Activated CD8-positive, alpha-beta memory T cell treated with anti-CD3 and anti-CD28 coated beads, Interleukin-2, amount 10 ng/mL, durations not matched to agents 7 days and 5 days (primary cell): Measurements from ENCODE around the gene ROR2. TPM values are rescaled to one million over a fixed set of nuclear protein-coding genes. Genes with fewer than 3 reads are reported as not detected.

Source experiments
- ATAC-seq: fragments of 150-1000 bp; cut with Tn5 transposase; one replicate; pipeline ENCODE4 v1.10.0; 2021; ENCODE audit warnings: moderate library complexity
- CTCF ChIA-PET: fragments of 350-600 bp; sonication (Branson Sonifier 250); formaldehyde crosslinking; loops from one replicate; lab custom pipeline; 2021; ENCODE audit warnings: antibody characterized with exemption; lab: Charles Lee
- DNase-seq: peaks from one replicate; pipeline ENCODE4 v3.0.0-alpha.2; 2020
- H3K27ac Mint-ChIP-seq: one replicate; pipeline ENCODE4 v1.8.0; 2021; ENCODE audit warnings: mild to moderate bottlenecking, mixed read lengths
- H3K27me3 Mint-ChIP-seq: one replicate; pipeline ENCODE4 v1.8.0; 2021; ENCODE audit warnings: mixed read lengths
- H3K36me3 Mint-ChIP-seq: one replicate; pipeline ENCODE4 v1.8.0; 2021; ENCODE audit warnings: mild to moderate bottlenecking, mixed read lengths
- H3K4me1 Mint-ChIP-seq: one replicate; pipeline ENCODE4 v1.8.0; 2021; ENCODE audit warnings: mixed read lengths
- H3K4me3 Mint-ChIP-seq: one replicate; pipeline ENCODE4 v1.8.0; 2021; ENCODE audit warnings: mild to moderate bottlenecking, moderate library complexity, mixed read lengths
- H3K9me3 Mint-ChIP-seq: one replicate; pipeline ENCODE4 v1.8.0; 2022; ENCODE audit warnings: low read depth, mixed read lengths
- total RNA-seq, 2 experiments: library from RNA; stranded (reverse); gene quantifications; one replicate each; pipeline ENCODE4 v1.2.3, GENCODE V29; 2021

The ROR2 gene
- total RNA-seq, 2 experiments from 2014 or later: 3.0 to 3.2 TPM

DNA sequence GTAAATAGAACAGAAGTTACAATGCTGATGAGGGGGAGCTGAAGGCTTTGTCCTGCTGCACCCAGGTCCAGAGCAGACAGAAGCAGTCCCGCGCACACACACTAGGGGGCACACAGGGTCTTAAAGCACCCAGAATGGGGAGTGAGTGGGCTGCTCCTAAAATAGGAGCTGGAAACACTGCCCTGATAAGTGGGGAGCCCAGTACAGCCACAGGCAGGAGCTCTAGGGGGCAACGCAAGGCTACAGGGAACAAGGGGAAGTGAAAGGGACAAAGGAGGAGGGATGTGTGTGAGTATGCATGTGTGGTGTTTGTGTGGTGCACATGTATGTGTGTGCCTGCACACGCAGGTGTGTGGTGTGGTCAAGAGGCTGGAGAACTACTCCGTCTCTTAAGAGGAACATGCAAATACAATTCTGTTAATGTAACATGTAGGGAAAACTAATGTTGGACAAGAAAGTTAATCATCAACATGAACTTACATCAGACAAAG lies 191.5 kb downstream of the ROR2 start:
- DNase-seq: peak; percentile 62
- CTCF ChIA-PET: interaction anchor here (0.9 to 2.3 kb wide), 10 partner anchors 9 to 192 kb away, joined by 3 to 22 read pairs (median 4); partner anchors contain the start of gene ROR2
- Mint-ChIP-seq H3K36me3 (no peaks in the 10 kb centered on the region), H3K4me3 (no peak overlapping the region), H3K27me3 (peaks cover 18% of the 10 kb centered on the region), H3K27ac (no peak overlapping the region), H3K9me3 (no peaks in the 10 kb centered on the region), H3K4me1 (no peaks in the 10 kb centered on the region)
- ATAC-seq: peak; percentile 60

GRCh38 chr9:91757782-91758181 lies 192.2 kb downstream of the ROR2 start:
- Mint-ChIP-seq H3K27me3 (peaks cover 17% of the 10 kb centered on the region), H3K4me1 (no peaks in the 10 kb centered on the region), H3K4me3 (no peak overlapping the region), H3K27ac (no peak overlapping the region), H3K36me3 (no peaks in the 10 kb centered on the region), H3K9me3 (no peaks in the 10 kb centered on the region)
- no peak for ATAC-seq
- CTCF ChIA-PET: interaction anchor here (0.9 to 2.3 kb wide), 6 partner anchors 10 to 193 kb away, joined by 3 to 22 read pairs (median 4); partner anchors contain the start of gene ROR2
- DNase-seq: no peak

GRCh38 chr9:91756510-91756780 lies 193.6 kb downstream of the ROR2 start:
- Mint-ChIP-seq H3K27ac (no peak overlapping the region), H3K4me3 (no peak overlapping the region), H3K27me3 (peaks cover 20% of the 10 kb centered on the region), H3K4me1 (no peaks in the 10 kb centered on the region), H3K9me3 (no peaks in the 10 kb centered on the region), H3K36me3 (no peaks in the 10 kb centered on the region)
- DNase-seq (no peak), ATAC-seq (no peak)
- CTCF ChIA-PET: no interaction called here

GRCh38 chr9:91755761-91756509 lies 194.1 kb downstream of the ROR2 start:
- H3K4me1 Mint-ChIP-seq: no peaks in the 10 kb centered on the region
- H3K36me3 Mint-ChIP-seq: no peaks in the 10 kb centered on the region
- ATAC-seq (no peak), DNase-seq (no peak)
- no peak overlapping the region for H3K4me3 Mint-ChIP-seq
- no peaks in the 10 kb centered on the region for H3K9me3 Mint-ChIP-seq
- H3K27ac Mint-ChIP-seq: no peak overlapping the region
- peaks cover 24% of the 10 kb centered on the region for H3K27me3 Mint-ChIP-seq
- CTCF ChIA-PET: no interaction called here

GRCh38 chr9:91753711-91754110 lies 196.3 kb downstream of the ROR2 start:
- Mint-ChIP-seq H3K27ac (no peak overlapping the region), H3K4me3 (no peak overlapping the region)
- CTCF ChIA-PET: no interaction called here

DNA sequence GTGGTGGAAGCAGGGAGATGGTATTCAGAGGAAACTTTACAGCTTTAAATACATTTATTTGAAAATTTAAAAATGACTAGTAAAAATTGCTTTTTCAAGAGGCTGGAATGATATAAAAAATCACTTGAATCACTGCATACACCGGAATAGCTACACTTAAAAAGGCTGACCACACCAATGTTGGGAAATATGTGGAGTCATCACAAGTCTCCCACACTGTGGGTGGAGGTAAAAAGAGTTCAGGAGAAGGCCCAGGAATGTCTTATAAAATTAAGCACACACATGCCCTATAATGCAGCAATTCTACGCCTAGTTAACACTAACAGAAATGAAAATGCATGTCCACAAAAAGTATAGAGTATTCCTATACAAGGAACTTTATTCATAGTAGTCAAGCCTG lies 198.1 kb downstream of the ROR2 start:
- ATAC-seq (no peak), DNase-seq (no peak)
- Mint-ChIP-seq H3K4me3 (no peak overlapping the region), H3K27me3 (peaks cover 36% of the 10 kb centered on the region), H3K4me1 (no peaks in the 10 kb centered on the region), H3K9me3 (no peaks in the 10 kb centered on the region), H3K36me3 (no peaks in the 10 kb centered on the region), H3K27ac (no peak overlapping the region)
- CTCF ChIA-PET: no interaction called here

More at GRCh38 chr9:91753711-91754110, 196.3 kb downstream of the ROR2 start:
- no peaks in the 10 kb centered on the region for H3K9me3 Mint-ChIP-seq
- H3K36me3 Mint-ChIP-seq: no peaks in the 10 kb centered on the region
- ATAC-seq (no peak), DNase-seq (no peak)
- H3K27me3 Mint-ChIP-seq: peaks cover 39% of the 10 kb centered on the region
- no peaks in the 10 kb centered on the region for H3K4me1 Mint-ChIP-seq

- no peaks in the 10 kb centered on the region for H3K36me3 Mint-ChIP-seq
- H3K4me3 Mint-ChIP-seq: no peak overlapping the region
- peaks cover 36% of the 10 kb centered on the region for H3K27me3 Mint-ChIP-seq
- no peak overlapping the region for H3K27ac Mint-ChIP-seq
- ATAC-seq (no peak), DNase-seq (no peak)
- H3K4me1 Mint-ChIP-seq: no peaks in the 10 kb centered on the region
- CTCF ChIA-PET: no interaction called here
- H3K9me3 Mint-ChIP-seq: no peaks in the 10 kb centered on the region
Measured at GRCh38 chr9:91750343-91750742, 199.7 kb downstream of the ROR2 start.

DNA sequence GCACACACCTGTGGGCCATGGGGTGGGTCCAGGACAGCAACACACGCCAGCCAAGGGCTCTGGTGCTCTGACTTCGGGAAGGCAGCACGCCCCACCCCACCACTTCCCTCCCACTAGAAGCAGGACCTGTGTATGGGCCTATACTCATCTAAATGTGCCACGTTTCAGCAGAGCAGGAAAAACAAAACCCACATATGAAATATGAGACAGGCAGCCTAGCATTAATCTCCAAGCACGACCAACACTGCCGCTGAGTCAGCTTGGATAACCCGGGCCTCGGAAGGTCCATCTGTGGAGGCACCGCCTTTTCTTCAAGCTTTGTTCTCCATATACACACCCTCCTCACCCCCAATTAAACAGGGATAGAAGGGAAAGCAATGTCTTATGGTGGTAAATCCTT lies 203.1 kb downstream of the ROR2 start:
- Mint-ChIP-seq H3K27me3 (peaks cover 22% of the 10 kb centered on the region), H3K4me1 (no peaks in the 10 kb centered on the region), H3K27ac (no peak overlapping the region), H3K36me3 (no peaks in the 10 kb centered on the region), H3K4me3 (no peak overlapping the region), H3K9me3 (no peaks in the 10 kb centered on the region)
- DNase-seq (no peak), ATAC-seq (no peak)
- CTCF ChIA-PET: interaction anchor here (1.2 to 1.6 kb wide), 2 partner anchors 12 to 832 kb away, joined by 3 to 4 read pairs; no protein-coding TSS in a partner anchor

DNA sequence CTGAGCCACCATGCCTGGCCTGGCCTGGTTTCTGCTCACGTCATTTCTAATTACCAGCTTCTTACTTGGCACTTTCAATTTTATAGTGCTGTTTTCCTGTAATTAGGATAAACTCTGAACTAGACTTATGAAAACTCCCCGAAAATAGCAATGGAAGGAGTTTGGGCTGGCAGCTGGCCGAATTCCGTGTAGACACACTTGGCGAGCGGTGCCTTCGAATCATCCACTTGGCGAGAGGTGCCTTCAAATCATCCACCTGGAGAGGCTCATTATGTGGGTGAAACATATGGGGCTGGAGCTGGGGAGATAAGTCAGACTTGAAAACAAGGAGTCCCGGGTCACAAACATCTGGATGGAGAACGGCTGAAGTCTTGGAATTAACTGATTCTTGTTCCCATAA lies 203.7 kb downstream of the ROR2 start:
- CTCF ChIA-PET: interaction anchor here (1.6 kb wide), 1 partner anchor 13 kb away, joined by 4 read pairs; no protein-coding TSS in a partner anchor

GRCh38 chr9:91744114-91744513 lies 205.9 kb downstream of the ROR2 start:
- peaks cover 3% of the 10 kb centered on the region for H3K27me3 Mint-ChIP-seq
- no peak overlapping the region for H3K4me3 Mint-ChIP-seq
- no peak overlapping the region for H3K27ac Mint-ChIP-seq
- DNase-seq (no peak), ATAC-seq (no peak)
- no peaks in the 10 kb centered on the region for H3K9me3 Mint-ChIP-seq
- no peaks in the 10 kb centered on the region for H3K36me3 Mint-ChIP-seq
- CTCF ChIA-PET: interaction anchor here (1.2 kb wide), 1 partner anchor 9 kb away, joined by 3 read pairs; no protein-coding TSS in a partner anchor
- H3K4me1 Mint-ChIP-seq: no peaks in the 10 kb centered on the region

More for the DNA sequence above, 203.7 kb downstream of the ROR2 start:
- no peak for DNase-seq
- no peak overlapping the region for H3K27ac Mint-ChIP-seq
- no peak for ATAC-seq
- H3K4me3 Mint-ChIP-seq: no peak overlapping the region
- no peaks in the 10 kb centered on the region for H3K36me3 Mint-ChIP-seq
- H3K4me1 Mint-ChIP-seq: no peaks in the 10 kb centered on the region
- peaks cover 20% of the 10 kb centered on the region for H3K27me3 Mint-ChIP-seq
- H3K9me3 Mint-ChIP-seq: no peaks in the 10 kb centered on the region

- H3K4me3 Mint-ChIP-seq: no peak overlapping the region
- H3K4me1 Mint-ChIP-seq: no peaks in the 10 kb centered on the region
- no peaks in the 10 kb centered on the region for H3K9me3 Mint-ChIP-seq
- CTCF ChIA-PET: no interaction called here
- ATAC-seq: no peak
- no peak for DNase-seq
- no peaks in the 10 kb centered on the region for H3K36me3 Mint-ChIP-seq
- H3K27ac Mint-ChIP-seq: no peak overlapping the region
- H3K27me3 Mint-ChIP-seq: peaks cover 14% of the 10 kb centered on the region
Measured at GRCh38 chr9:91741522-91741921, 208.5 kb downstream of the ROR2 start.

DNA sequence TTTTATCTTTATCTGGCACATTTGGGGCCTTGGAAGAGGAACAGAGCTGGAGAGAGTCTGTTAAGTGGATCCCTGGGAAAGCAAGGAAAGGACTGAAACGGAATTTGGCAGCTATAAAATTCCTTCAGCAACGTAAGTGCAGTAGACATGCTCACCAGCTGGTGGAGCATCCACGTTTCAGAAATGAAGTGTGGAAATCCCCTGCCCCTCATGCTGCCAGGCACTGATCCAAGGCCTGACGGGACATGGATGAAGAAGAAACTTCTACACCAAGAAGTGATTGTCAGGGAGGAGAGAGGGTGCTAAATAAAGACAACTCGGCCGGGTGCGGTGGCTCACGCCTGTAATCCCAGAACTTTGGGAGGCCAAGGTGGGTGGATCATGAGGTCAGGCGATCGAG lies 209.3 kb downstream of the ROR2 start:
- Mint-ChIP-seq H3K4me1 (no peaks in the 10 kb centered on the region), H3K9me3 (no peaks in the 10 kb centered on the region), H3K27ac (no peak overlapping the region), H3K36me3 (no peaks in the 10 kb centered on the region), H3K27me3 (peaks cover 18% of the 10 kb centered on the region), H3K4me3 (no peak overlapping the region)
- no peak for ATAC-seq
- CTCF ChIA-PET: interaction anchor here (1.5 kb wide), 1 partner anchor 21 kb away, joined by 3 read pairs; no protein-coding TSS in a partner anchor
- no peak for DNase-seq

GRCh38 chr9:91736898-91737601 lies 213.0 kb downstream of the ROR2 start:
- CTCF ChIA-PET: no interaction called here
- Mint-ChIP-seq H3K27me3 (peaks cover 21% of the 10 kb centered on the region), H3K27ac (no peak overlapping the region), H3K9me3 (no peaks in the 10 kb centered on the region), H3K4me1 (peaks cover 6% of the 10 kb centered on the region), H3K36me3 (no peaks in the 10 kb centered on the region), H3K4me3 (no peak overlapping the region)
- ATAC-seq (no peak), DNase-seq (no peak)
